Karpas-422 (cell line): ENCODE results near the gene EXOC1. TPM values are rescaled to one million over a fixed set of nuclear protein-coding genes. Genes with fewer than 3 reads are reported as not detected.

ENCODE experiments used
- DNase-seq: peaks from one replicate; pipeline ENCODE4 v3.0.0-alpha.2; 2015
- H2AFZ ChIP-seq: fragments of 200-600 bp; sonication (generic); 2 replicates; pipeline ENCODE4 v1.6.1; 2014; ENCODE audit warnings: antibody characterized with exemption, low read length, mixed read lengths
- H3K27ac ChIP-seq: fragments of 200-600 bp; sonication (generic); 2 replicates; pipeline ENCODE4 v1.5.1; 2014; ENCODE audit warnings: mild to moderate bottlenecking, low read length, moderate library complexity
- H3K27me3 ChIP-seq: fragments of 200-600 bp; sonication (generic); 2 replicates; pipeline ENCODE4 v1.6.1; 2014; ENCODE audit warnings: low read length, mixed read lengths
- H3K36me3 ChIP-seq: fragments of 200-600 bp; sonication (generic); 2 replicates; pipeline ENCODE4 v1.6.1; 2014; ENCODE audit warnings: low read length, mixed read lengths; ENCODE audit not compliant: insufficient read depth
- H3K4me1 ChIP-seq: fragments of 200-600 bp; sonication (generic); 2 replicates; pipeline ENCODE4 v1.6.1; 2014; ENCODE audit warnings: mild to moderate bottlenecking, low read length, mixed read lengths
- H3K4me2 ChIP-seq: fragments of 200-600 bp; sonication (generic); 2 replicates; pipeline ENCODE4 v1.6.1; 2014; ENCODE audit warnings: low read length, low read depth, mild to moderate bottlenecking; ENCODE audit not compliant: poor library complexity, severe bottlenecking
- H3K4me3 ChIP-seq: fragments of 200-600 bp; sonication (generic); 2 replicates; pipeline ENCODE4 v1.5.1; 2014; ENCODE audit warnings: mild to moderate bottlenecking, antibody characterized with exemption, low read length, mixed read lengths
- H3K79me2 ChIP-seq: fragments of 200-600 bp; sonication (generic); 2 replicates; pipeline ENCODE4 v1.6.1; 2014; ENCODE audit warnings: mild to moderate bottlenecking, low read length, mixed read lengths
- H3K9ac ChIP-seq: fragments of 200-600 bp; sonication (generic); 2 replicates; pipeline ENCODE4 v1.6.0; 2014; ENCODE audit warnings: low read length
- H3K9me2 ChIP-seq: fragments of 200-600 bp; sonication (generic), shearing (Covaris generic); replicated peaks from 2 replicates; pipeline ENCODE4 v1.6.0; 2014; ENCODE audit warnings: mild to moderate bottlenecking, low read length, moderate library complexity; ENCODE audit not compliant: insufficient read depth
- H3K9me3 ChIP-seq: fragments of 300-700, 200-600 bp; sonication (generic); 2 replicates; pipeline ENCODE4 v1.6.1; 2014; ENCODE audit warnings: low read length, mixed read lengths
- H4K20me1 ChIP-seq: fragments of 200-600 bp; sonication (generic); 2 replicates; pipeline ENCODE4 v1.6.1; 2014; ENCODE audit warnings: mild to moderate bottlenecking, antibody characterized with exemption, low read length, low read depth; ENCODE audit not compliant: insufficient read depth
- total RNA-seq: library from RNA; depleted of rRNA; stranded (reverse); fragments of >200 nt; shearing (Covaris generic); gene quantifications from 2 replicates; pipeline ENCODE4 v1.2.3, GENCODE V29; 2014; ENCODE audit warnings: low replicate concordance

EXOC1 gene
- total RNA-seq, 1 experiment from 2014 or later = 40.2 TPM

GRCh38 chr4:55874831-55875230 lies 21.4 kb downstream of the EXOC1 start:
- Histone ChIP-seq H3K4me1 (no peaks in the 10 kb centered on the region), H3K27ac (no peak overlapping the region), H3K27me3 (no peaks in the 10 kb centered on the region), H3K9me2 (no peaks in the 10 kb centered on the region), H3K9ac (no peak overlapping the region), H3K4me3 (no peak overlapping the region), H3K9me3 (no peaks in the 10 kb centered on the region), H3K79me2 (peaks cover 5% of the 10 kb centered on the region; the same call in 1 of the 2 replicates), H3K36me3 (peaks cover 63% of the 10 kb centered on the region), H2AFZ (no peak overlapping the region), H4K20me1 (no peaks in the 10 kb centered on the region), H3K4me2 (no peak overlapping the region)
- DNase-seq = no peak

DNA sequence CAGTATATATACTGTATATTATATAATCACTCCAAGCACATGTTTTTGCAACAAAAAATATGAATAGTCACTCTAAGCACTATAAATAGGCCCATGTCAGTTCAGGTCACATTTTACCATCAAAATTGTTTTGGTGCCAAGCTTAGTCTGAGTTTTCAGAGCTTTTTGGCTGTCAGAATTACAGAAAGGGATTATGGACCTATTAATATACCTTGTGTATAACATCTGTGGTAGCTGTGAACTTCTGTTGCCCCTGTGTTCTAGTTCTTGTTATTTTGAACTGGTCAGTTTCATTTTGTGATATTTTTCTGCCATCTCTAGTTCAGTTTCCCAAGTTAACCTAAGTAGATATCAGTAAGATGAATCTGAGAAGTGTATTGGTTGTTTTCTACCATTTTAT lies 22.9 kb downstream of the EXOC1 start:
- Histone ChIP-seq H3K4me3 (no peak overlapping the region), H4K20me1 (no peaks in the 10 kb centered on the region), H3K36me3 (peaks cover 60% of the 10 kb centered on the region; the same call in 1 of the 2 replicates), H3K9me2 (no peaks in the 10 kb centered on the region), H3K4me2 (no peak overlapping the region), H3K27ac (no peak overlapping the region), H3K27me3 (no peaks in the 10 kb centered on the region), H3K4me1 (no peaks in the 10 kb centered on the region), H3K79me2 (peaks cover 5% of the 10 kb centered on the region; the same call in 1 of the 2 replicates), H3K9ac (no peak overlapping the region), H3K9me3 (no peaks in the 10 kb centered on the region), H2AFZ (no peak overlapping the region)
- no peak for DNase-seq

GRCh38 chr4:55879224-55879623 lies 25.8 kb downstream of the EXOC1 start:
- H3K9me2 ChIP-seq = no peaks in the 10 kb centered on the region
- no peak overlapping the region for H3K27ac ChIP-seq
- no peaks in the 10 kb centered on the region for H3K9me3 ChIP-seq
- H2AFZ ChIP-seq = no peak overlapping the region
- H3K9ac ChIP-seq = no peak overlapping the region
- peaks cover 59% of the 10 kb centered on the region; the same call in 1 of the 2 replicates for H3K36me3 ChIP-seq
- H3K4me1 ChIP-seq = no peaks in the 10 kb centered on the region; the same call in 1 of the 2 replicates
- no peaks in the 10 kb centered on the region for H4K20me1 ChIP-seq
- no peak overlapping the region for H3K4me2 ChIP-seq
- no peaks in the 10 kb centered on the region for H3K27me3 ChIP-seq
- DNase-seq = no peak
- no peaks in the 10 kb centered on the region for H3K79me2 ChIP-seq
- no peak overlapping the region for H3K4me3 ChIP-seq

- Histone ChIP-seq H3K36me3 (peaks cover 52% of the 10 kb centered on the region; the same call in 1 of the 2 replicates), H2AFZ (no peak overlapping the region), H3K4me2 (no peak overlapping the region), H3K27ac (no peak overlapping the region), H3K9me2 (no peaks in the 10 kb centered on the region), H3K27me3 (no peaks in the 10 kb centered on the region), H3K4me3 (no peak overlapping the region), H3K9ac (no peak overlapping the region), H3K79me2 (no peaks in the 10 kb centered on the region), H3K9me3 (no peaks in the 10 kb centered on the region), H3K4me1 (no peaks in the 10 kb centered on the region; the same call in 1 of the 2 replicates), H4K20me1 (no peaks in the 10 kb centered on the region)
- no peak for DNase-seq
Measured at GRCh38 chr4:55880652-55881280, 27.3 kb downstream of the EXOC1 start.

GRCh38 chr4:55884093-55884850 lies 30.8 kb downstream of the EXOC1 start:
- H3K9me3 ChIP-seq = no peaks in the 10 kb centered on the region
- no peaks in the 10 kb centered on the region for H3K9me2 ChIP-seq
- DNase-seq = no peak
- no peaks in the 10 kb centered on the region for H4K20me1 ChIP-seq
- no peak overlapping the region for H3K4me2 ChIP-seq
- no peak overlapping the region for H3K9ac ChIP-seq
- no peaks in the 10 kb centered on the region for H3K79me2 ChIP-seq
- no peak overlapping the region for H2AFZ ChIP-seq
- no peak overlapping the region for H3K4me3 ChIP-seq
- H3K36me3 ChIP-seq = peaks cover 33% of the 10 kb centered on the region; the same call in 1 of the 2 replicates
- peaks cover 5% of the 10 kb centered on the region for H3K4me1 ChIP-seq
- no peak overlapping the region for H3K27ac ChIP-seq
- H3K27me3 ChIP-seq = no peaks in the 10 kb centered on the region

DNA sequence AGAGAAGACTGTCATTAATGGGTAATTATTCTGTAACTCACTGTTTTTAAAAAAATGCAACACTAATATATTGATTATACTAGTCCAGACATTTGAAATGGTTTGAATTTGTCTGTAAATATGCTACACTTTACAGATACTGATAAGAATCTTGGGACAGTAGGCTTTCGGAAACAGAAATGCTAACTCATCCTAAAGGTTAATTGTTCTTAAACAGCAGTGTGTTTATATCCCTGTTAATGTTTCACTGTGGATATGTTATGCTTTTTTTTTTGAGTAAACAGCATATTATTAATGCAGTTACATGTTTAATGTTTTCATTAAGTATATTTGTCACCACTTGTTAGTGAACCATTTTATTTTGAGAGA lies 31.4 kb downstream of the EXOC1 start:
- H3K27me3 ChIP-seq = no peaks in the 10 kb centered on the region
- peaks cover 5% of the 10 kb centered on the region for H3K4me1 ChIP-seq
- no peak for DNase-seq
- no peaks in the 10 kb centered on the region for H3K79me2 ChIP-seq
- H2AFZ ChIP-seq = no peak overlapping the region
- H3K27ac ChIP-seq = no peak overlapping the region
- H3K36me3 ChIP-seq = peaks cover 28% of the 10 kb centered on the region; the same call in 1 of the 2 replicates
- H4K20me1 ChIP-seq = no peaks in the 10 kb centered on the region
- no peak overlapping the region for H3K4me3 ChIP-seq
- H3K9me3 ChIP-seq = no peaks in the 10 kb centered on the region
- no peak overlapping the region for H3K9ac ChIP-seq
- no peaks in the 10 kb centered on the region for H3K9me2 ChIP-seq
- no peak overlapping the region for H3K4me2 ChIP-seq

- H3K9ac ChIP-seq = no peak overlapping the region
- H3K9me2 ChIP-seq = no peaks in the 10 kb centered on the region
- no peaks in the 10 kb centered on the region for H3K27me3 ChIP-seq
- peaks cover 28% of the 10 kb centered on the region; the same call in 1 of the 2 replicates for H3K36me3 ChIP-seq
- H3K27ac ChIP-seq = no peak overlapping the region
- H3K4me1 ChIP-seq = peaks cover 5% of the 10 kb centered on the region
- H3K4me2 ChIP-seq = no peak overlapping the region
- H3K79me2 ChIP-seq = no peaks in the 10 kb centered on the region
- H3K4me3 ChIP-seq = no peak overlapping the region
- no peaks in the 10 kb centered on the region for H4K20me1 ChIP-seq
- H2AFZ ChIP-seq = no peak overlapping the region
- DNase-seq = no peak
- H3K9me3 ChIP-seq = no peaks in the 10 kb centered on the region
Measured at GRCh38 chr4:55887594-55887993, 34.1 kb downstream of the EXOC1 start.

- Histone ChIP-seq H3K27me3 (no peaks in the 10 kb centered on the region), H4K20me1 (no peaks in the 10 kb centered on the region), H3K4me3 (no peak overlapping the region), H3K9me2 (no peaks in the 10 kb centered on the region), H2AFZ (no peak overlapping the region), H3K79me2 (no peaks in the 10 kb centered on the region), H3K27ac (no peak overlapping the region), H3K9ac (no peak overlapping the region), H3K9me3 (no peaks in the 10 kb centered on the region), H3K4me2 (no peak overlapping the region), H3K36me3 (peaks cover 38% of the 10 kb centered on the region), H3K4me1 (peaks cover 5% of the 10 kb centered on the region)
- DNase-seq = no peak
Measured at GRCh38 chr4:55892156-55892555, 38.7 kb downstream of the EXOC1 start.
